HFFc6 (cell line): ENCODE results near the gene AUTS2. TPM values are rescaled to one million over a fixed set of nuclear protein-coding genes. Genes with fewer than 3 reads are reported as not detected.

Experiments used
- DNase-seq: peaks from one replicate; pipeline ENCODE4 v3.0.0-alpha.2; 2018
- H3K27ac Mint-ChIP-seq: 2 replicates; pipeline ENCODE4 v1.8.0; 2020; ENCODE audit warnings: mild to moderate bottlenecking, mixed read lengths
- H3K27me3 Mint-ChIP-seq: 2 replicates; pipeline ENCODE4 v1.8.0; 2021; ENCODE audit warnings: mild to moderate bottlenecking, moderate library complexity, mixed read lengths; ENCODE audit not compliant: insufficient read depth
- H3K36me3 Mint-ChIP-seq: 2 replicates; pipeline ENCODE4 v1.8.0; 2021; ENCODE audit warnings: low read depth, mixed read lengths
- H3K4me1 Mint-ChIP-seq: 2 replicates; pipeline ENCODE4 v1.8.0; 2020; ENCODE audit warnings: low read depth, mixed read lengths
- H3K4me3 Mint-ChIP-seq: 2 replicates; pipeline ENCODE4 v1.8.0; 2020; ENCODE audit warnings: mild to moderate bottlenecking, moderate library complexity, mixed read lengths
- H3K9me3 Mint-ChIP-seq: 2 replicates; pipeline ENCODE4 v1.8.0; 2020; ENCODE audit warnings: mild to moderate bottlenecking, mixed read lengths
- total RNA-seq, 6 experiments: library from RNA; stranded (reverse); fragmentation: NEBNext Ultra II Directional; extraction: Animal tissue kit (Norgen Biotek cat#: 25700); gene quantifications; 2 replicates in 1 of 6; 3 replicates in 5 of 6; pipeline ENCODE4 v1.2.3, GENCODE V29; 2021
- TF ChIP-seq, protein P1 (sequence below): fragments of 200-600 bp; sonication (generic); IDR thresholded peaks from 2 replicates; pipeline ENCODE4 v1.5.0; 2021; ENCODE audit warnings: antibody characterized with exemption, mild to moderate bottlenecking

Gene AUTS2
- total RNA-seq, 6 experiments from 2014 or later: 0.02 to 0.19 (median 0.16) TPM; not detected in 2

DNA sequence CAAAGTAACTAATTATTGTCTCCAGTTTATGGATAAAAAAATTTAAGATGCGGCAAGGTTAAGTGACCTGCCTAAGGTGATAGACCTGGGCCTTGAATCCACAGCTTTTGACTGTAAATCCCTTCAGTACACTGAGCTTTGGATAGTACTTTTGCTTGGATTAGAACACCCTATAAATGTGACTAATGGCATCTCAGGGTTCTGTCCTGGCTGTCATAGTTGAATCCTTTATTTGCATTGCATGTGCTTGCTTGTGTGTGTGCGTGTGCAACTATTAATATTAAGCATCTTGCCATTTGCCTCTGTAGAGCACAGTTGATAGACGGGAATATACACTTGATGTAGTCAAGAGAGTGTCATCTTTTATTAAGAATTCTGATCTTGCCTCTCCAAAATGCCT is 228.0 kb downstream of the AUTS2 start:
- Mint-ChIP-seq H3K9me3 (peaks cover 48% of the 10 kb centered on the region), H3K36me3 (peaks cover 4% of the 10 kb centered on the region; the same call in 1 of the 2 replicates), H3K4me1 (no peaks in the 10 kb centered on the region), H3K4me3 (no peak overlapping the region), H3K27ac (no peak overlapping the region), H3K27me3 (peaks cover 1% of the 10 kb centered on the region)
- DNase-seq: no peak
- TF ChIP-seq, protein P1, sequence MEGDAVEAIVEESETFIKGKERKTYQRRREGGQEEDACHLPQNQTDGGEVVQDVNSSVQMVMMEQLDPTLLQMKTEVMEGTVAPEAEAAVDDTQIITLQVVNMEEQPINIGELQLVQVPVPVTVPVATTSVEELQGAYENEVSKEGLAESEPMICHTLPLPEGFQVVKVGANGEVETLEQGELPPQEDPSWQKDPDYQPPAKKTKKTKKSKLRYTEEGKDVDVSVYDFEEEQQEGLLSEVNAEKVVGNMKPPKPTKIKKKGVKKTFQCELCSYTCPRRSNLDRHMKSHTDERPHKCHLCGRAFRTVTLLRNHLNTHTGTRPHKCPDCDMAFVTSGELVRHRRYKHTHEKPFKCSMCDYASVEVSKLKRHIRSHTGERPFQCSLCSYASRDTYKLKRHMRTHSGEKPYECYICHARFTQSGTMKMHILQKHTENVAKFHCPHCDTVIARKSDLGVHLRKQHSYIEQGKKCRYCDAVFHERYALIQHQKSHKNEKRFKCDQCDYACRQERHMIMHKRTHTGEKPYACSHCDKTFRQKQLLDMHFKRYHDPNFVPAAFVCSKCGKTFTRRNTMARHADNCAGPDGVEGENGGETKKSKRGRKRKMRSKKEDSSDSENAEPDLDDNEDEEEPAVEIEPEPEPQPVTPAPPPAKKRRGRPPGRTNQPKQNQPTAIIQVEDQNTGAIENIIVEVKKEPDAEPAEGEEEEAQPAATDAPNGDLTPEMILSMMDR: no peak

DNA sequence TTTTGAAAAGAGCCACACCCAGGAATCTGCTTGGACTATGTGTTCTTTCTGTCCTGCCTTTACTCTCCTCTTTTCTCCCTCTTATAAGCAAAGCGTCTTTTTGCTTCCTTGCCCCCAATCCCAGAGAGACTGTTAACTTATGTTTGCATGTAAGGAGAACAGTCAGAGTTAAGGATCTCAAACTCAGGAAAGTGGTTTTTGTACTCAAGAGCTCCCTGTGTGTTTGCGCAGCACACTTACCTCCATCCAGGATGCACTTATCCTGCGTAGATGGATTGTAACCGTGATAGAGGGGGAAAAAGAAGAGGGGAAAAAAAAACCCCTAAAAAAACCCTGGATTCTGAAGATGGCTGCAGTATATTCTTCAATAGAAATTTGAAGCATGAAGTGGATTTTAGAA is 228.9 kb downstream of the AUTS2 start:
- peaks cover 50% of the 10 kb centered on the region for H3K9me3 Mint-ChIP-seq
- TF ChIP-seq, protein P1: no peak

DNA sequence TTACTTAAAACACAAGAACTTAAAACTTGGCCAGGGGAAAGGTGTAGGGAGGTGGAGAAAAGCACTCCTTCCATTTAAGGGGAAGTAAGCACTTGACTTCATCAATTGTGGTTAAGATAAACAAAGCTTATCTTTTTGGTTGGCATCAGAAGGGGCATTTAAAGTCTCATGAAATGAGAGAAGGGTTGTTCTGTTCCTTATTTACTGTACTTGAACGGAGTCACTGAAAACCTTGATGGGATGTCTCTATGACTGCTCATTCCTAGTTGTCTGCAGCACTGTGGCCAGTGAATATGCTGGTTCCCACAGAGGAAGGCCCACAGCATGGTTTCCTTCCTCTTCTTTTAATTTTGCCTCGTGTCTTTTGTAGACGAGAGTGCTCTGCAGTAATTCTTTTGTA is 229.3 kb downstream of the AUTS2 start:
- H3K4me1 Mint-ChIP-seq: no peaks in the 10 kb centered on the region
- no peak overlapping the region for H3K27ac Mint-ChIP-seq
- TF ChIP-seq, protein P1: no peak
- peaks cover 54% of the 10 kb centered on the region for H3K9me3 Mint-ChIP-seq
- peaks cover 4% of the 10 kb centered on the region; the same call in 1 of the 2 replicates for H3K36me3 Mint-ChIP-seq
- H3K4me3 Mint-ChIP-seq: no peak overlapping the region
- H3K27me3 Mint-ChIP-seq: peaks cover 1% of the 10 kb centered on the region; the same call in 1 of the 2 replicates
- no peak for DNase-seq

More for the DNA sequence above, 228.9 kb downstream of the AUTS2 start:
- Mint-ChIP-seq H3K4me3 (no peak overlapping the region), H3K36me3 (peaks cover 4% of the 10 kb centered on the region; the same call in 1 of the 2 replicates), H3K4me1 (no peaks in the 10 kb centered on the region), H3K27ac (no peak overlapping the region), H3K27me3 (peaks cover 1% of the 10 kb centered on the region; the same call in 1 of the 2 replicates)
- no peak for DNase-seq

DNA sequence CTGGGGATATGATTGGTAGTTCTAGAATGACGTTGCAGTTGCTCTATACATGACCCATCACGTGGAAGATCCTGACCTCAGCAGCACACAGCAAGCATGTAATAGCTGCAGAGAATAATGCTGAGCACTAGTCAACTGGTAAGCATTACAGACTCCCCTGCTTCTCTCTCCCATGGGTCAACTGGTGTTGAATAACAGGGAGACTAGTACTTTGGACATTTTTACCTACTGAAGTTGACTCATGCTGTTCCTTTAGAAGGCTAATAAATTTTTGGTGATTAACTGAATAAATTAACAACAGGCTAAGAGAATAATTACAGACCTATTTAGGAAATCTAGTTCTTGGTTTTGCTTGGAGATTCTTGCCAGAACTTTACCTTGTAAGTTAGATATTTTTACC is 234.1 kb downstream of the AUTS2 start:
- Mint-ChIP-seq H3K4me1 (no peaks in the 10 kb centered on the region), H3K27ac (no peak overlapping the region), H3K27me3 (peaks cover 1% of the 10 kb centered on the region; the same call in 1 of the 2 replicates), H3K36me3 (no peaks in the 10 kb centered on the region), H3K4me3 (no peak overlapping the region), H3K9me3 (peaks cover 30% of the 10 kb centered on the region)
- DNase-seq: no peak
- TF ChIP-seq, protein P1: no peak

DNA sequence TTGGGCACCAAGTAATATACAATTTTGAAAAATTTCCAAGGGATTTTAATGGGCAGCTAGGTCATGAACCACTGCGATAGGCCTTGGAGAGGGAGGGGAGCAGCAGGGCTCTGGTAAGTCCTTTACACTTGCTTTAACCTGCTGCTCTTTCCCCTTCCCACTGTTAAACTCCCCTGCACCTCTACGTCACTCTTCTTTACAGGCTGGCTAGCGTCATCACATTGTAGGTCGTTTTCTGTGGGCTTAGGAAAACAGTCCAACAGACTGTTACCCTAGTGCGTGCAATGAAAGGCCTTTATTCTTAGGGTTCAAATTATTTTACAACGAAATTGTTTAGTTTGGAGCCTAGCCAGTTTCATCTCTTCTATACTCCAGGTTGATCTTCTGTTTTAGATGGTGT is 235.7 kb downstream of the AUTS2 start:
- Mint-ChIP-seq H3K9me3 (peaks cover 32% of the 10 kb centered on the region), H3K27ac (no peak overlapping the region), H3K27me3 (peaks cover 1% of the 10 kb centered on the region; the same call in 1 of the 2 replicates), H3K36me3 (no peaks in the 10 kb centered on the region), H3K4me3 (no peak overlapping the region), H3K4me1 (no peaks in the 10 kb centered on the region)
- DNase-seq: no peak
- TF ChIP-seq, protein P1: no peak
